Aorta (tissue), 5 donors: ENCODE results near the gene SCGB1C2. TPM values are rescaled to one million over a fixed set of nuclear protein-coding genes. Genes with fewer than 3 reads are reported as not detected.
A peak's percentile ranks its signal among the peaks of the same experiment; 100 is the strongest.

Experiments
- ATAC-seq: fragments of 200-7000 bp; cut with Tn5 transposase; one replicate; pipeline ENCODE4 v1.9.1; 2022; ENCODE audit warnings: moderate library complexity; ENCODE audit not compliant: low FRiP score
- DNase-seq, 2 donors: peaks; one replicate each; pipeline ENCODE4 v3.0.0-alpha.2; 2020
- H3K27ac ChIP-seq, 2 donors: one replicate each; pipeline ENCODE4 v1.5.1; 2013; ENCODE audit warnings: low read length in 2 of 2, mild to moderate bottlenecking in 2 of 2, moderate library complexity in 2 of 2, control low read depth in 1 of 2, inconsistent platforms in 1 of 2, low read depth in 1 of 2
- H3K27me3 ChIP-seq, 2 donors: one replicate each; pipeline ENCODE4 v1.6.1; 2013; ENCODE audit warnings: control low read depth in 1 of 2, low read length in 1 of 2, mild to moderate bottlenecking in 1 of 2, moderate library complexity in 1 of 2; ENCODE audit not compliant: insufficient read depth in 2 of 2, control insufficient read depth in 1 of 2
- H3K36me3 ChIP-seq, 2 donors: one replicate each; pipeline ENCODE4 v1.6.1; 2013; ENCODE audit warnings: control low read depth in 1 of 2, low read length in 1 of 2, mild to moderate bottlenecking in 1 of 2; ENCODE audit not compliant: insufficient read depth in 2 of 2, control insufficient read depth in 1 of 2
- H3K4me1 ChIP-seq, 2 donors: one replicate each; pipeline ENCODE4 v1.6.1; 2013; ENCODE audit warnings: low read length in 2 of 2, control low read depth in 1 of 2, mild to moderate bottlenecking in 1 of 2, moderate library complexity in 1 of 2; ENCODE audit not compliant: insufficient read depth in 2 of 2, control insufficient read depth in 1 of 2
- H3K4me3 ChIP-seq, 2 donors: one replicate each; pipeline ENCODE4 v1.5.1; 2013; ENCODE audit warnings: low read length in 2 of 2, control low read depth in 1 of 2, mild to moderate bottlenecking in 1 of 2
- H3K9me3 ChIP-seq: one replicate; pipeline ENCODE4 v1.6.1; 2013; ENCODE audit warnings: mild to moderate bottlenecking, low read length; ENCODE audit not compliant: control insufficient read depth
- WGBS, 2 donors: extraction: QIAGEN DNeasy Blood & Tissue Kit; methylation state at CpG; one replicate each; pipeline ENCODE4 v1.1.7; 2013; 5-methylcytosine and 5-hydroxymethylcytosine counted together
- intact Hi-C, 2 donors: fragments of 100-400 bp; cut with DNase I; formaldehyde crosslinking; loops; one replicate each; pipeline versions ENCODE4 v1.14.2 to v1.15.0; 2022
- polyA plus RNA-seq, 2 donors: library from polyadenylated mRNA; stranded (reverse); fragments of 200-250 nt; gene quantifications; one replicate each; pipeline ENCODE4 v1.2.3, GENCODE V29; 2013
- total RNA-seq, 2 donors: library from RNA; stranded (reverse); fragmentation: NEBNext Ultra II Directional; extraction: Animal tissue kit (Norgen Biotek cat#: 25700); gene quantifications; one replicate each; pipeline ENCODE4 v1.2.1, GENCODE V29; 2021
- donor health status: healthy with polysubstance abuse.
- donor health status: Bipolar disorder and iron deficiency.
- donor health status: DM: no; HTN: no; CAD: no.
- donor health status: DM: no; HTN: no; CAD: no.
- donor health status: DM: yes; HTN: yes; CAD: no.

SCGB1C2 gene
- total and polyA plus RNA-seq, 4 donors = not detected

DNA sequence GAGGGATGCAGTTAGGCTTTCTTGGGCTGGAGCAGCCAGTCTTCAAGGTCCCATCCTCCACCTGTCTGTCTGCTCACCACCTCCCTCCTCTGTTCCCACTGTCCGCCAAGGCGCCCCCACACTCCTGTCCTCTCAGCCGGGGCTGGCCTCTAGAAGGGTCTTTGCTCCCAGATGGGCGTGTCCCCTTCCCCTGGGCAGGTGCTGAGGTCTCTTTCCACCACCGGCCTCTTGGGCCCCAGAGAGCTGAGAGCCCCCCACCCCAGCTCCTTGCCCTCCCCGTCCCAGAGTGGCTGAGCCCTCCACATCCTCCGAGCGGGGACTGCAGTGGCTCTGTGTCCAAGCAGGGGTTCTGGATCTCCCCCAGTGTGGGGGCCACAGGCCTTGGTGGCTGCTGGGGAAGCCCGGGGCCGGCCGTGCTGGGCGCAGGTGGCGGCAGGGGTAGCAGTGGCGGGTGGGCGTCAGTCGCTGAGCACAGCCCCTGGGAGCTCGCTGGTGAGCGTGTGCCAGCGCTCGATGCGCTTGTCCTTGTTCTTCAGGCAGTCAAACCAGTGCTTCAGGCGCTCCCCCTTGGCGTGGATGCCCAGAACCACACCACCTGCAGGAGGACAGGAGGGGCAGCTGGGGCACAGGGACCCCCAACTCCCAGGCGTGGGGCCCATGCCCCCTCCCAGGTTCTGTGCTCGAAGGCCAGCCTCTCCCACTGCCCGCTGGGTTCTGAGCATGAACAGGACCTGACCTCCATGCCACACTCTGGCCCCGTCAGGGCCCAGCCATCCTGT, 9.8 kb downstream of the SCGB1C2 start:
- H3K4me1 ChIP-seq = no peaks in the 10 kb centered on the region
- no peak overlapping the region for H3K4me3 ChIP-seq
- DNase-seq (peak; percentile 46 to 71), ATAC-seq (no peak)
- no peak overlapping the region for H3K27ac ChIP-seq
- no peaks in the 10 kb centered on the region for H3K36me3 ChIP-seq
- no peaks in the 10 kb centered on the region for H3K27me3 ChIP-seq
- 92 to 96% methylated on average over 26 to 27 of the region's 27 CpGs for WGBS, 2 donors
- H3K9me3 ChIP-seq = no peaks in the 10 kb centered on the region
- intact Hi-C loops = loop anchor here in 1 of 2 donors (5.0 kb wide), 1 partner anchor 555 kb away; no protein-coding TSS in a partner anchor

DNA sequence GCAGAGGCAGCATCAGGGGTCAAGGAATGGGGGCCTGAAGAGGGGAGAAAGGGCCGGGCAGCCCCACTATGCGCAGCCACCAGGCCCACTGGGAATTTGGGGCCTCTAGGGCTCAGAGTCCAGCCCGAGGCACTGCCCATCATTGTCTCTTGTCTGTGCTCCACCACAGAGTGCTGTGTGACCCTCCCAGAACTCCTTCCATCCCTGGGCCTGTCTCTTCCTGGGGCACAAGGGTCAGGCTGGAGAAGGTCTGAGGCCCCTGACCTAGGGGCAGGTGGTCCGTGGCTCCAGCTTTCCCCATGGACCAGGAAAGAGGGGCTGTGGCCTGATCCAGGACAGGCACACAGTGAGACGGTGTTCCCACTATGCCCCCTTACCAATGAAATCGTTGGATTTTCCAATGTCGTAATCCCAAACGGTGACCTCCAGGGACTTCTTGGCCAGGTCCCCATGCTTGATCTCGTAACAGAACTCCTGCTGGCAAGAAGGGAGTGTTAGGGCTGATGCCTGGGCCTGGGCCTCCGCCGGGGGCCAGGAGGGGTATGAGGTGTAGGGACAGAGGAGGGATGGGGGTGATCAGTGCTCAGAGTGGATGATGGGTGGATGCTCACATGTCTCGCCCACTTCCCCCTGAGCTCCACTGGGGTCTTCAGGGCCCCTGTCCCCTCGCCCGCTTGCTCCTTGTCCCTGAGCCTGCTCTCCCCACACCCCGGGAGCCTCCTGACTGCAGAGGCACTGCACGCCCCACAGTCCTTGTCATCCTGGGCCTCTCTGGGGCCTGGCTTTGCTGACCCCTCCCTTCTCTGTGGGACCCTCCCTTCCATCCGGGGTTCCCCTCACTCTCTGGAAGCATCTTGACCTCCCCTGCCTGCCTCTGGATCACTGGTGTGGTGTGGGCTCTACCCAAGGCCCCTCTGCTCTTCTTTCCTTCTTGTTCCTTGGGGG, 10.7 kb downstream of the SCGB1C2 start:
- H3K9me3 ChIP-seq = no peaks in the 10 kb centered on the region
- H3K4me1 ChIP-seq = no peaks in the 10 kb centered on the region
- H3K27me3 ChIP-seq = no peaks in the 10 kb centered on the region
- no peaks in the 10 kb centered on the region for H3K36me3 ChIP-seq
- intact Hi-C loops = loop anchor here in 1 of 2 donors (5.0 kb wide), 1 partner anchor 554 kb away; no protein-coding TSS in a partner anchor
- no peak overlapping the region for H3K4me3 ChIP-seq
- 91 to 93% methylated on average over 17 of the region's 17 CpGs for WGBS, 2 donors
- no peak overlapping the region for H3K27ac ChIP-seq
- no peak for ATAC-seq
- DNase-seq = peak; percentile 35 to 63

DNA sequence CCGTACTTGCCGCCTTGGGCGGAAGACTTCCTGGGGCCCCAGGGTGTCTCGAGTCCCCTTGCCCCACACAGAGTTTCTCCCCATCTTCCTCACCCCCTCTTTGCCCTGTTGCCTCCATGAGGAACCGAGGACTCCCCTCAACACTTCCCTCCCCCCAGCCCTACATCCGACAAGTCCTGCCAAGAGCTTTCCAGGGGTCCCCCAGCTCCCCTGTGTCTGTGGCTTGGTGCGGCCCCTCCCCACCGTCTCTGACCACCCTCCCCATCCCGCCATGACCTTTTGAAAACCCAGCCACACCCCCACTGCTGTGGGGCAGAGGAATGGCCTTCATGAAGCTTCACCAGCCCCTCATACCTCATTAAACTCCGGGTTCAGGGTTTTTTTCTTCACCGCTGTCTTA, 11.4 kb downstream of the SCGB1C2 start:
- intact Hi-C loops = loop anchor here in 1 of 2 donors (5.0 kb wide), 1 partner anchor 554 kb away; no protein-coding TSS in a partner anchor
- peak; percentile 28 to 59 for DNase-seq
- 71 to 78% methylated on average over 10 to 11 of the region's 11 CpGs for WGBS, 2 donors

DNA sequence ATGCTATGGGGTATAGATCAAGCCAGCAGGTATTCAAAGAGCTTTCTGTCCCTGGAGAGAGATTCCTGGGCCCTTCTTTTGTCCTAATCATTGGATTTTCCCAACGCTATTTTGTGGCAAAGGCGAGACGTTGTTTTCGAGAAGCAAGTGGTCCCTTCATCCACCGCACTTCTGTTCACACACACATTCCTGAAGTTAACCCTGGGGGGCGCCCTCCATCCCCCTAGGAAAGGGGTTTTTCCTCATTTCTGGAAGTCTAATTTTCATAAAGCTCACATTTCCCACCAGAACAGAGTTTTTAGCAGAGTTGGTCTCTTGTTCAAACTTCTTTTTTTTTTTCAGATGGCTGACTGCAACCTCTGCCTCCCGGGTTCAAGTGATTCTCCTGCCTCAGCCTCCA, 11.9 kb downstream of the SCGB1C2 start:
- DNase-seq (peak in 1 of 2 donors; percentile 9), ATAC-seq (no peak)
- 84 to 89% methylated on average over 7 of the region's 7 CpGs for WGBS, 2 donors
- no peaks in the 10 kb centered on the region for H3K4me1 ChIP-seq
- no peaks in the 10 kb centered on the region for H3K27me3 ChIP-seq
- no peaks in the 10 kb centered on the region for H3K36me3 ChIP-seq
- intact Hi-C loops = loop anchor here in 1 of 2 donors (5.0 kb wide), 1 partner anchor 553 kb away; no protein-coding TSS in a partner anchor
- no peak overlapping the region for H3K4me3 ChIP-seq
- H3K27ac ChIP-seq = no peak overlapping the region
- no peaks in the 10 kb centered on the region for H3K9me3 ChIP-seq

More for the DNA sequence above, 11.4 kb downstream of the SCGB1C2 start:
- no peak overlapping the region for H3K27ac ChIP-seq
- H3K4me1 ChIP-seq = no peaks in the 10 kb centered on the region
- no peak for ATAC-seq
- no peaks in the 10 kb centered on the region for H3K27me3 ChIP-seq
- H3K9me3 ChIP-seq = no peaks in the 10 kb centered on the region
- H3K36me3 ChIP-seq = no peaks in the 10 kb centered on the region
- no peak overlapping the region for H3K4me3 ChIP-seq

DNA sequence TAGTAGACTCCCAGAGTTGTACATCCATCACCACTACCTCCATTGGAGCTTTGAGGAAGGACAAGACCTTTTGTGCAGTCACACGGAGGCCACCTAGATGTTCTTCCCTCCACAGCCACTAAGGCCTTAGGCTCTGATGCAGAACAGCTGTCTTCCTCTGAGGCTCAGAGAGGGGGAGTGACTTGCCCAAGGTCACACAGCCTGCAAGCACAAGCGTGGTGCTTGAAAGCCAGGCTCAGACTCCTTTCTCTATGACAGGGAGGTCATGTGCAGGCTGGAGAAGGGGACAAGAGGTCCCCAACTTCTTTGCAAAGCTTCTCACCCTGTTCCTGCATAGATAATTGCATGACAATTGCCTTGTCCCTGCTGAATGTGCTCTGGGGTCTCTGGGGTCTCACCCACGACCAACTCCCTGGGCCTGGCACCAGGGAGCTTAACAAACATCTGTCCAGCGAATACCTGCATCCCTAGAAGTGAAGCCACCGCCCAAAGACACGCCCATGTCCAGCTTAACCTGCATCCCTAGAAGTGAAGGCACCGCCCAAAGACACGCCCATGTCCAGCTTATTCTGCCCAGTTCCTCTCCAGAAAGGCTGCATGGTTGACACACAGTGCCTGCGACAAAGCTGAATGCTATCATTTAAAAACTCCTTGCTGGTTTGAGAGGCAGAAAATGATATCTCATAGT, 12.7 kb downstream of the SCGB1C2 start:
- WGBS, 2 donors = 79 to 88% methylated on average over 9 of the region's 9 CpGs
- ATAC-seq (no peak), DNase-seq (peak; percentile 19 to 26)
- Histone ChIP-seq H3K4me3 (no peak overlapping the region), H3K27me3 (no peaks in the 10 kb centered on the region), H3K36me3 (no peaks in the 10 kb centered on the region), H3K4me1 (no peaks in the 10 kb centered on the region), H3K27ac (no peak overlapping the region), H3K9me3 (no peaks in the 10 kb centered on the region)
- intact Hi-C loops = loop anchor here in 1 of 2 donors (5.0 kb wide), 1 partner anchor 552 kb away; no protein-coding TSS in a partner anchor

DNA sequence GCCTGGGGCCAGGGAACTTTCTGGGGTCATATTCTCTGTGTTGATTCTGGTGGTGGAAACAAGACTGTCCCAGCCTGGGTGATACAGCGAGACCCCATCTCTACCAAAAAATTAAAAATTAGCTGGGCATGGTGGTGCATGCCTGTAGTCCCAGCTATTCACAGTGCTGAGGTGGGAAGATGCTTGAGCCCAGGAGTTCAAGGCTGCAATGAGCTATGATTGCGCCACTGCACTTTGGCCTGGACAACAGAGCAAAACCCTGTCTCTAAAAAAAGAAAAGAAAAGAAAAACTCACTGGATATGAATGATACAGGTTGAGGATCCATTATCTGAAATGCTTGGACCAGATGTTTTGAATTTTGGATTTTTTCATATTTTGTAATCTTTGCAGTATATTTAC, 13.6 kb downstream of the SCGB1C2 start:
- no peaks in the 10 kb centered on the region for H3K27me3 ChIP-seq
- 96 to 100% methylated on average over 2 of the region's 2 CpGs for WGBS, 2 donors
- no peak overlapping the region for H3K27ac ChIP-seq
- ATAC-seq (no peak), DNase-seq (peak in 1 of 2 donors; percentile 21)
- no peak overlapping the region for H3K4me3 ChIP-seq
- no peaks in the 10 kb centered on the region for H3K36me3 ChIP-seq
- intact Hi-C loops = no loop called here
- no peaks in the 10 kb centered on the region for H3K9me3 ChIP-seq
- no peaks in the 10 kb centered on the region for H3K4me1 ChIP-seq

DNA sequence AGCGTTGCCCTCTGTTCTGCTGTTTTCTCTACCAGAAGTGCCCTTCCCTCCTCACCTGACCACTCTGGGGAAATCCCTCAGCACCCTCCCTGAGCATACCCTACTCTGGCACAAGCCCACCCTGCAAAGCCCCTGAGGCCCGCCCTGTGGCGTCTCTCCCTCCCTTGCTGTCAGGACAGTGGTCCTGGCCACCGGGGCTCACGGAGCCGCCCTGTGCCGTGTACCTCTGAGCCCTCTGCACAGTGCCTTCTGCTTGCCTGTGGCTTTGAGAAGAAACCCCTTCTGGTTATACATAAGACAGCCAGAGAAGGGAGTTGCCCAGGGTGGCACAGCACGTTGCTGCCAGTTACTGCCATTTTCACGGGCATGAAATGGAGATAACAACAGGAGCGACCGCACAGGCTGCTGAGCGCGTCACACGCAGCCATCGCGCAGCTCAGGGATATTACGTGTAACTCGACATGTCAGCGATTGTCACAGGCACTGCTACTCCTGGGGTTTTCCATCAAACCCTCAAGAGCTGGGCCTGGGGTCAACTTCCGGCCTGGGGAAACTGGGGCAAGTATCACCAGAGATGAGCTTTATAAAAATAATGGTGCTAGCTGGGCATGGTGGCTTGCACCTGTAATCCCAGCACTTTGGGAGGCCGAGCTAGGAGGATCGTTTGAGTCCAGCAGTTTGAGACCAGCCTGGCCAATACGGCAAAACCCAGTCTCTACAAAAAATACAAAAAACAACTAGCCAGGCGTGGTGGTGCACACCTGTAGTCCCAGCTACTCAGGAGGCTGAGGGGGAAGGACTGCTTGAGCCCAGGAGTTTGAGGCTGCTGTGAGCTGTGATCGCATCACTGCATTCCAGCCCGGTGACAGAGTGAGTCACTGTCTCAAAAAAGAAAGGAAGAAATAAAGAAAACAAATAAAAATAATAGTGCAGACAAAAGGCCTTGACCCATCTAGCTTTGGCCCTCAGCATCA, 14.8 kb downstream of the SCGB1C2 start:
- H3K4me1 ChIP-seq = no peaks in the 10 kb centered on the region

More for the DNA sequence above, 14.8 kb downstream of the SCGB1C2 start:
- 83 to 84% methylated on average over 26 of the region's 26 CpGs for WGBS, 2 donors
- no peak overlapping the region for H3K27ac ChIP-seq
- no peak overlapping the region for H3K4me3 ChIP-seq
- ATAC-seq (no peak), DNase-seq (peak; percentile 31 to 63)
- H3K36me3 ChIP-seq = no peaks in the 10 kb centered on the region
- H3K27me3 ChIP-seq = no peaks in the 10 kb centered on the region
- intact Hi-C loops = no loop called here
- H3K9me3 ChIP-seq = no peaks in the 10 kb centered on the region
